Bone marrow (tissue), 2 donors: ENCODE measurements around the gene CHST7.

Source experiments
- DNase-seq, 2 donors: peaks; one replicate each; lab custom pipeline; 2025; lab: John Stamatoyannopoulos, UW

The CHST7 gene

DNA sequence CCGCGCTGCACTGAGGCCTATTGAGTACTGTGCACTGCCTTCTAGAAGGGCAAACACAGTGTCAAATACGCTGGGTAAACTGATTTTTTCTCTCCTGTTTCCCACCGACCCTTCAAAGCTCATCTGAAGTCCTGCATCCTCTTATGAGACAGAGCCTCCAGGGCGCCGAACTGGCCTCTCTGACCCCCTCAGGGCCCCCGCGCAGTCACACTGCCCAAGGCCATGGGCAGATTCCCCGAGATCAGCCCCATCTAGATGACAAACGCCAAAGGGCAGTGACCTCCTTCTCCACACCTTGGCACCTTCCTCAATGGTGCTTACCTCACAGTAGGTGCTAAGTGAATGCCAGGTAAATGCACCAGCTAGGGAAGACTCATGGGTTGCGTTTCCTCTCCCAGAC lies 34.4 kb downstream of the CHST7 start:
- DNase-seq: no peak

DNA sequence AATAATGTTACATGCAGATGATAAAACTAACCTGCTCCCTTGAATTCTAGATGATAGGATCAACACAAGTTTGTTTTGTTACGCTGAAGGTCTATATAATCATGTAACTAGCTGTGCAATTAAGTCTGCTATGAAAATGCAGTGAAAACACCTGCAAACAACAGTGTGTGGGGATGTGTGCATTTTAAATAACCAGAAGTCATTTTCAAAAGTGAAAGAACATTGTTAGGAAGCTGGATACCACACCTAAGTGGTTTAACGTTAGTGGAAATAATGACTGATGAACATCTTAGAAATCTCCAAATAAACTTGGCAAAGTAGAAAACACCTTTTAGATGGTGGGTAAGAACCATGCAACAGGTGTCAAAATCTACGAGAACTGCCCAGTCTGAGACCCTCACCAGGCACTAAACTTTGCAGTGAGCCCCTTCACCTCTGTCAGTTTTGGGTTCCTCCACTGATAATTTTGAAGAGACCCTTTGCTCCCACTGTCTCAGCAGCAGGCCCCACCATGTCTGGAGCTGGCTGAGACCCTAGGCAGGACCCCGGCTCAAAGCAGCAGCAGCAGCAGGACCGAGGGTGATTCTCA lies 36.6 kb downstream of the CHST7 start:
- DNase-seq: no peak

DNA sequence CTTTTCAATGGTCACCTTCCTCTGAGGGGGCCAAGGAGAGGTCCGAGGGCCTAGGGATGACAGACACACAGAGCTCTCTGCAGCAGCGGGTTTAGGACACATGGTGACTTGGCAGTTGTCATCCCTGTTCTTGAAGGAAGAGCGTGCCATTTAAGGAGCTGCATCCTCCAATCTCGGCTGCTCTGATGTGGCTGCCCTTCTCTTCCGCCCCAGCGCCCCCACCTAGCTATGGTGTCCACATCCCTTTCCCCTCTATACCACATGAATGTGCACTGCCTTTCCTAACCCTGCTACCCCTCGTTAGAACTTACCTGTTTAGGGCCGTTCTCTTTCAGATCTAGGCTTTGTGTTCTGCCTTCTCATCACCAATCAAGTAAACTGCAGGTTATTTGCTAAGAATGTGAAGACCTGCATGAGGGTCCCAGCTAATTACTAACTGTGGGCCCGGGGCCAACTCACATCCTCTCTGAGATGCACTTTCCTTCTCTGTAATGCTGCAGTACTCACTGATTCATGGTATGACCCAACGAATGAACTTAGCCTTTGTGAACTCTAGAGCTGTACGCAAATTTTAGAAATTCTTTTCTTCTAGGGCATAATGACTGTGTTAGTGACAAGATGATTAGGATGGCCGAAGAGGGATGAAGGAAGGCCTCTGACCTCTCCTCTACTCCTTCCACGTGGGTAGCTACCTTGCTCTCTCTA lies 38.2 kb downstream of the CHST7 start:
- DNase-seq: no peak

DNA sequence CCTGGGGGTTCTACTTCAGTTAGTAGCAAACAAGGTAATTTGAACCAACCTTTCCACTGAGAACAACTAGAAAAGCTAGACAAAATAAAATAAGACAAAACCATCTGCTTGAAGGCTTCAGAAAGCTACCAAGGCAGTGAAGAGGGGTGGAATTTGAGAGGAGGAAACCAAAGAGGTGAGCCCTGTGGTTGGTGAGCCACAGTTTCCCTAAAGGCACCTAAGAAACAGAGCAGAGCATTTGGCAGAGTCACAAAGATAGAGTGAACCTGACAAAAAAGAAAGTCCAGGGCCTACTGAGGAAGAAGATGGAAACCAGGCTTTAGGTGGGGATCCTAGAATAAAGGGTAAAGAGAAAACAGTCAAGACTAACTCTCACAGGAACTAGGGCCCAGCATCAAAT lies 44.3 kb downstream of the CHST7 start:
- DNase-seq: no peak

DNA sequence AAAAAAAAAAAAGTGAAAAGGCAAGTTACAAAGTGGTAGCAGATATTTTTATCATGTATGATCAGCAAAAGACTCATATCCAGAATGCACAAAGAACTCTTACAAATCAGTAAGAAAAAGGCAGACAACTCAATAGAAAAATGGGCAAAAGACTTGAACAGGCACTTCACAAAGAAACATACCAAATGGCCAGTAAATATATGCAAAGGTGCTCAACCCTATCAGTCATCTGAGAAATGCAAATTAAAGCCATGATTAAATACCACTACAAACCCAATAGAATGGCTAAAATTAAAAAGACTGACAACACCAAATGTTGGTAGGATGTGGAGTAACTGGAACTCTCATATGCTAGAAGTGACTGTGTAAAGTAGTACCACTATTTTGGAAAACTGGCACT lies 45.4 kb downstream of the CHST7 start:
- no peak for DNase-seq

DNA sequence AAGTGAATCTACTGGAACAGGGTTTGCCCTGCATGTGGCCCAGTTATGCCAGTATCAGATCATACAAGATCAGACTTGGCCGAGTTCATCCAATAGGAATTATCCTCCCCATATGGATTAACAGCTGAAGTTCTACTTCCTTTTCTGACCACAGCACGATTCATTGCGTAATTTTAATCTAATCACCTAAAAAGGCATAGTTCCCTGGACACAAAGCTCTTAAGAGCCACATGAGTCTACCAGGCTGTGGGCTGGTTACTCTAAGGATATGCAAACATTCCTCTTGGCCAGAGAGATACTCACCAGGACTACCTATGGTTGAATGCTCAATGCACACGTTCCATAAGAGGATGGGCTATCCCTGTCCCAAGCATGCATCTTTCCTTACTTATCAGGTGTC lies 46.9 kb downstream of the CHST7 start:
- no peak for DNase-seq

DNA sequence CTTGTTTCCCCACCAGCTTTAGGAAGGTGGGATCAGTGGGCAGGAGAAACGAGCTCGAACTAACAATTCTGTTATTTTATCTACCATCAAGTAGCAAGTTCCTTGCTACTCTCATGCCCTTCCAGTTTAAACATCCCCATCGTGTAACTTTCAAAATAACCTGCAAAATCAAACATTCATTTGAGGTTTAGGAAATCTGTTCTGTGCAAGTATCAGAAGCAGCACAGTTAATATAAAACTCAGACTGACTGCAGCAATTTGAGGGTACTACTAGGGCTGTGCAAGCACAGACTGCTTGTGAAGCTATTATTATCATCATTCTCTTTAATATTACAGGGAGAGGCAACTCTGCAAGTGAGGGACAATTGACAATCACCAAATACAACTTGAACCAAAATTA lies 48.0 kb downstream of the CHST7 start:
- no peak for DNase-seq

DNA sequence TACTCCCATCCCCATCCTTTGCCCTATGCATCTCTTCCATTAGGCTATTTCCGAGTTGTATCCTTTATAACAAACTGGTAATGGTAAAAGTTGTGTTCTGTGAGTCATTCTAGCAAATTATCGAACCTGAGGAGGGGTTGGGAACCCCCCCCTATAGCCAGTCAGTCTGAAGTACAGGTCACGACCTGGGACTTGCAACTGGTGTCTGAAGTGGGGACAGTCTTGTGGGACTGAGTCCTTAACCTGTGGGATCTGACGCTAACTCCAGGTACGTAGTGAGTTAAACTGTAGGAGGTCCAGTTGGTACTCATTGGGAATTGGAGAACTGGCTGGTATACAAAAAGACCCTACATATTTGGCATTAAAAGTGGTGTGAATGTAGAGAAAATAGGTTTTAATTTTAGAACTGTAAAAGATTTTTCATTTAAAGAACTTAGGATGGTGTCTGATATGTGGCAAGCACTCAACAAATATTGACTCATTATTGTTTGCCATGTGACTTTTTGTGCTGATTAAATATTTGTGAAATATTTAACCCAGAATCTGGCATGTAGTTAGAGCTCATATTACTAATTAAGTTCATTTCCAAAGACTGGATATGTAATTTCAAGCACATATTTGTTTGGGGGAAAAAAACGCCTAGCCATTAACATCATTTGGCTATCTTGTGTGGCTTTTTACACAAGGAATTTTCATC lies 50.7 kb downstream of the CHST7 start:
- DNase-seq: no peak

DNA sequence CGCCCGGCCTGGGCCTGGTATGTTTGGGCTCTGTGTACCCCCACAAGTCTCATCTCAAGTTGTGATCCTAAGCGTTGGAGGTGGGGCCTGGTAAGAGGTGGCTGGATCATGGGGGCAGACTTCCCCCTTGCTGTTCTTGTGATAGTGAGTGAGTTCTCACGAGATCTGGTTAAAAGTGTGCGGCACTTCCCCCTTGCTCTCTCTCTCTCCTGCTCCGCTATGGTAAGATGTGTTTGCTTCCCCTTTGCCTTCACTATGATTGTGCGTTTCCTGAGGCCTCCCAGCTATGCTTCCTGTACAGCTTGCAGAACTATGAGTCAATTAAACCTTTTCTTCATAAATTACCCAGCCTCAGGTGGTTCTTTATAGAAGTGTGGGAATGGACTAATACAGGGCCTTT lies 53.0 kb downstream of the CHST7 start:
- peak; percentile 0 to 88 for DNase-seq

DNA sequence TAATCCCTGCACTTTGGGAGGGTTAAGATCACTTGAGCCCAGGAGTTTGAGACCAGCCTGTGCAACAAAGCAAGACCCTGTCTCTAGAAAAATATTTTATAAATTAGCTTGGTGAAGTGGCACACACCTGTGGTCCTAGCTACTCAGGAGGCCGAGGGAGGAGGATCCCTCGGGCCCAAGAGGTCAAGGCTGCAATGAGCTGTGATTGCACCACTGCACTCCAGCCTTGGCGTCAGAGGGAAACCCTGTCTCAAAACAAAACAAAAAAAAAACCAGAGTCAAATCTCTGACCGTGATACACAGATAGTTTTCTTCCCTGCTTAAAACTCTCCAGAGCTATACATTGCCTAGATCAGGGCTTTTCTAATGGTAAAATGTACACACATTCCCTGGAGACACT lies 53.5 kb downstream of the CHST7 start:
- no peak for DNase-seq

DNA sequence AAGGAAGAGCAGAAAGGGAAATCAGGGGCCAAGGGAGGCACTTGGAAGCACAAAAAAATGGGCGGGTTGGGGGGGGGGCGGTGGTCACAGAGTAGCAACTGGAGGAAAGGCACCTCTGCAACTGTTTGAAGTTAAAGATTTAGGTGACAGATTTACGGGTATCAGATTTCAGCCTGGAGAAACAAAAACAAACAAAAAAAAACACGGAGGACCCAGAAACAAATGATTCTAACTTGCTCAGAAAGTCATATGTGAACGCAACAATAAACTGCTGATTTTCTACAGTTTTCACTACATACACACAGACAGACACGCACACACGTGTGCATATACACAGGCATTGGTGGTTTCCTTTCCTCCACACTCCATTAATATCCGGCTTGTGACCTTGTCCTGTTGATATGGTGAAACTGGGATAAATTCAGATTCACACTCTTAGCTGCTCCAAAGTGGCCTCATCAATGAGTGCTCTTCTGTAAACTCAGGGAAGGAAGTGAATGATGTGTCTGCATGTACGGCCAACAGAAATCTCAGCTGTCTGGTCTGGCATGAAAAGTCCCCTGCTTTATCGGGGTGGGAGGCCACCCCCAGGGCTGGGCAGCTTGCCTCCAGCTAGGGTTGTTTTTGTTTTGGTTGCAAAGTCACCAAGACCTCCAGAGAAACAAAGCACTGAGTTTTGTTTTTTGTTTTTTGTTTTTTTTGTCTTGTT lies 54.3 kb downstream of the CHST7 start:
- no peak for DNase-seq

DNA sequence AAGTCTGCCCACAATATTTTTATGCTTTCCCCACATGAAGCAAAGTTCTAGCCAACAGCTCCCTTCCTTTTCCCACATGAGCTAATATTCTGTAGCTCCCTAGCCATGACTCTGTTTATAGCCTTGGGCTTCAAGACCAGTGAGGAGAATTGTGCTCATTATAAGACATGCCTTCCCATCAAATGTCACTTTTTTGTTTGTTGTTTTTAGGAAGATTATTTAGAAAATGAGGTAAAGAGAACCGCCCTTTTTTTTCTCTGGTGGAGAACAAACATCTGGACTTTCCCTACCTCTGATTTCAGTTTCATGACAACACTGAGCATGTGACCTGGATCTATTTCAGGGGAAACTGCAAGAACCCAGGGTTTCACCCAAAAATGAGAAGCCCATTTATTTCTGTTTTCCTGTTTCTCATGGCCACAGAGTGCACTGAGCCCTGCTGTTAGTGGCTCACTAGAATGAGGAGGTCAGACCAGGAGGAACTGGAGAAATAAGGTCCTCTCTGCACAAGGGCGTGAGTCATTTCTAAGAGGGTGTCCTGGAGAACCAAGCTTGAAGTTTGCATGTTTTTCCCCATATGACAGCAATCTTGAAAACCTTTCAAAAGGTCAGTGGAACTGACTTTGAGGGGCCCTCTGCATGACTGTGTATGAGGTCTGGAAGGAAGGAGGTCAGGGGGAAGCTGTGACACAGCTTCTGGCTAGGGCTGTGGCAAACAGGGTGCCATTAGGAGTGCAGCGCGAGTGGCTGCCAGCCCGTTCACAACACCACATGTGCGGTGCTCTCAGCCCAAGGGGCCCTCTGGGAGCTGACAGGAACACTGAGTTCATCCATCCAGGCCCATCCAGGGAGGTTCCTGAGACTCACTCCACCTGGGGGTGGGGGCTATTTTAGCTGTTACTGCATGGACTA lies 55.2 kb downstream of the CHST7 start:
- DNase-seq: peak; percentile 12 to 46

DNA sequence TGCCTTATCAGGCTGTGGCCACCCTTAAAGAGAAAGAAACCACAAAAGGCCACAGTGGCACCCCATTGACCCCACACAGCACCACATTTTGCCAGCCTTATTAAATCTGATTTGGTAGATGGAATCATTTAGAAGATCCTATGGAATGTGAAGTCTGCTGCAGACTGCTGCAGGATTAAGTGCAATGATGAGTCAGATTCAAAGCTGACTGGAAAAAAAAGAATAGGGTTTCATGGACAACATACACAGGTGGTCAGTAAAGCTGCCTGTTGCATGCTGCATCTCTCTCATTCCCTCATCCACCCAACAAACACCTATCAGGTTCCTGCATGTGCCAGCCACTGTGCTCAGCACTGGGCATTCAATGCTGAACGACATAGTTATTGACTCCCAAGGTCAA lies 56.6 kb downstream of the CHST7 start:
- no peak for DNase-seq

DNA sequence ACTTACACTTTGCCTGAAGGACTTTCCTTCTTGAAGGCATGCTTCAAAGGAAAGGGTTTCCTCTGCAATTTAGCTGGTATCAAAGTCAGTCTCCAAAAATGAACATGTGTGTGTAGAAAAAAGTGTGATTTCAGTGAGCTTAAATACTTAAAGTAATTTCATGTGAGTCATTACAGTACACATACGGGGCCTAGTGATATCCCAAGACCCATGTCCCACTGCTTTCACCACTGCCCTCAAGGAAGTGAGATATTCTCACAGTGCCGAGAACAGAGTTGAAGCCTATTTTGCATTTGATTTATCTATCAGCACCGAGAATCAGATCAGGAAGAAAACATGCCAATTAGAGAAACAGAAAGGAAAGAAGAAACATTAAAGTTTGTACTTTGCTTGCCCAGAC lies 61.0 kb downstream of the CHST7 start:
- no peak for DNase-seq

DNA sequence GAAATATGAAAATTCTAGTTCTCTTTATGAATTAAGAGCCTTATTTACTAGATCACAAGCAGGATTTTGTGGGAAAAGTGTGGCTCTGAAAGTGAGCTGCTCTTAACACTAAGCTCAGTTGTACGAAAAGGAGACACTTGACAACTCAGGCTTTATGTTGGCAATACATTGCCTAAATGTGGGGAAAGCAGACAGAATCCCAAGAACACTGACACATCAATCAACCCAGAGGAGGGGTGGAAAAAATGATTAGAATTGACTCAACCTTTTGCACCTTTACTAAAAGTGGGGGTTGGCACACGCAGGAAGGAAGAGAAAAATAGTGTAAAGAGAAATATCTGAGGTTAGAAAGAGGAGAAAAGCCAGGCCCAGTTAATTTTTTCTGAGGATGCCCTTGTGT lies 61.6 kb downstream of the CHST7 start:
- DNase-seq: no peak

DNA sequence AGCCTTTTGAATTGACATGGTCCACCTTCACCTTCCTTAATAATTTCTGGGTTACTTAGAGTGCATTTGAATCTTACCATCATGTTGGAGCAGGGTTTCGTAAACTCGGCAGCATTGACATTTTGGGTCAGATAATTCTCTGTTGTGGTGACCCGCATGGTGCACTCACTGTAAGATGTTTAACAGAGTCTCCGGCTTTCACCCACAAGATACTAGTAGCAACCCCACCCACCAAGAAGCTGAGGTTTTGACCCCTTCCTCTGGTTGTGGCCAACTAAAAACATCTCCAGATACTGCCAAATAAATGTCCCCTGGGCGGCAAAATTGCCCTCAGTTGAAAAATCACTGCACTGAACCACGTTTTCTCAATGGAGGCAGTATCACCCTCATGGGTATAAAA lies 62.7 kb downstream of the CHST7 start:
- DNase-seq: no peak

DNA sequence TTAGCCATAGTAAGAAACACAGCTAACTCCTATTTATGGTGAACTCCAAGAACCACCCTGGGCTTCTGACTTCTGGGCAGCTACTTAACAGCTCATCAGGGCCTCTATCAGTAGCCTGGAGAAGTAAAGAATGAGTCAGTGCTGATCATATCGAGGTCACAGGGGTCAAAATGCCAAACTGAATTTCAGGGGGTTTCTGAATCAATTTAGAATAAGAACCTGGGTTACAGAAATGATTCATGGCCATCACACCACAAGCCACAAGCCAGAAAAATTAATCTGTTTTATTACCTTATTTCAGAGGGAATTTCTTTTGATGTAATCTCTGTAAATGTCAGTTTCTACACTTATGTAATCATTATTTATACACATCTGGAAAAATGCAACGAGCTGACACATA lies 64.4 kb downstream of the CHST7 start:
- DNase-seq: no peak

DNA sequence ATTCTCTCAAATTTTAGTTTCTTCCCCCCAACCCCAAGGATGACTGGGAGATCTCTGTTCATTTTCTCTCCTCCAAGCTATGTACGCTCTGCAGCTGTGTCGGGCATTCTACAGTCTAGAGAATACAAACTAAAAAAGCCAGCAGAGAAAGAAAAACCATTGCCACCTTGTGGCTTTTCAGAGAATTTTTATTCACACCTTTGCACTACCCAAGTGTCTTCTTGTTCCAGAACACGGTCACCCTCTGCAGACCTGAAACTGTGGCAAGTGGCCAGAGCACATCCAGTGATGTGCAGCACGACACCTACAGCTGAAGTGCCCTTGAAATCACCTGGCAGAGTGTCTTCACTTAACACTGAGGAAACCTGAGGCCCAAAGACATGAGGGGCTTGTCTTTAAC lies 68.6 kb downstream of the CHST7 start:
- DNase-seq: peak in 1 of 2 donors; percentile 17

DNA sequence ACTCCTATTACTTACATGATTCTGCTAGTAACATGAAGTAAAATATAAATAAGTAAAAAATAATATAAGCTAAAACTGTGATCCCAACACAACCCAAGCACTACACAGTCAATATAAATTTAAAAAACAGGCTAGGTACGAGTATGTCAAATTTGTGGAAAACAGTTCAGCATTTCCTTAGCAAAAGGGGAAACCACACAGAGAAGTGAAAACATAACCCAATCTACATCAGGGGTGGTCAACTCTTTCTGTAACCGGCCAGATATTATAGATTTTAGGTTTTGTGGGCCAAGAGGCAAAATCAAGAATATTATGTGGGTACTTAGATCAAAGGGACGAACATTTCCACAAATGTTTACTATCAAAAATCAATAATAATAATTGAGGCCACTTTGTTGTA lies 70.1 kb downstream of the CHST7 start:
- DNase-seq: no peak

DNA sequence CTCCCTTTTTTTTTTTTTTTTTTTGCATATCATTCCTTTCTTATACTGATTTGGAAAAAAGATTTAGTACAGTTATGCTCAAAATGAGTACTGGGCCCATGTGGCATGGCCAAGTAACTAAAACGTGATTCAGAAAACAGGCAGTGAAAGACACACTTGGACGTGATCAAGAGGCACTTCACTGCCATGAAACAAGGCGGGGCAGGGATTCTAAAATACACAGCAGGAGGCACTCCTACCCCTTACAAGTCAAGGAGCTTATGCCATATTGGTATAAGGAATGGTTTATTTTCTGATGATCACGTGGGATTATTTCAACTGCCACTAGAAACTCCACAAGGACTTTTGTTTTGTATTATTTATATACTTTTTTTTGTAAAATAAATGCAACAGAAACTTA lies 72.0 kb downstream of the CHST7 start:
- DNase-seq: no peak

DNA sequence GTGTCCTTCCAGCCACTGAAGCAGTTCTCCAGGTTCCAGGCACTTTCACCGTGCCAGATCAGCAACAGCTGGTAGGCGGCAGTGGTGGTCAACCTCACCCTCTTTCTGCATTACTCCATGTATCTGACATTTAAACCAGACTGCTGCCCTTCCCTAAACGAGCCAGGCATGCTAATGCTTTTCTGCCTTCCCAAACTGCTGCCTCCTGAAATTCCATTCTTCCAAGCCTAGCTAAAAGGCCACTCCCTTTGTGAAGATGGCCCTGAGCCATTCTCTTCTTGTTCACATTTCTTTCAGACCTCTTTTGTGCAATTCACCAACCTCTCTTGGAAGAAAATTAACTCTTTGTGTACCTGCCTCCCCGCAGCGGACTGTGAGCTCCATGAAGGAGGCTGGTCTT lies 73.7 kb downstream of the CHST7 start:
- no peak for DNase-seq
